Mesodermal cell (in vitro differentiated cells): ENCODE data around the gene TMEM178A.

Source experiments
- H3K27ac ChIP-seq: 2 replicates; pipeline ENCODE4 v1.7.0; 2013; ENCODE audit warnings: mild to moderate bottlenecking, low read depth, low read length, moderate library complexity; ENCODE audit not compliant: severe bottlenecking
- H3K36me3 ChIP-seq: 2 replicates; pipeline ENCODE4 v1.7.1; 2013; ENCODE audit warnings: mild to moderate bottlenecking, low read length, moderate library complexity; ENCODE audit not compliant: control insufficient read depth, insufficient read depth
- H3K4me1 ChIP-seq: one replicate; pipeline ENCODE4 v1.7.1; 2013; ENCODE audit warnings: mild to moderate bottlenecking, low read length; ENCODE audit not compliant: insufficient read depth, control insufficient read depth, poor library complexity, severe bottlenecking
- H3K4me3 ChIP-seq: 2 replicates; pipeline ENCODE4 v1.7.0; 2013; ENCODE audit warnings: low read length, control low read depth, mild to moderate bottlenecking; ENCODE audit not compliant: insufficient read depth, poor library complexity, severe bottlenecking; ENCODE audit errors: extremely low read depth
- H3K9me3 ChIP-seq: 2 replicates; pipeline ENCODE4 v1.7.1; 2013; ENCODE audit warnings: mild to moderate bottlenecking, low read length, moderate library complexity; ENCODE audit not compliant: control insufficient read depth
- WGBS, 2 experiments: methylation state at CpG; one replicate each; pipeline ENCODE4 v1.1.5; 2013; ENCODE audit warnings: missing lambda C conversion rate in 2 of 2; ENCODE audit not compliant: insufficient coverage in 2 of 2; 5-methylcytosine and 5-hydroxymethylcytosine counted together

The TMEM178A gene

DNA sequence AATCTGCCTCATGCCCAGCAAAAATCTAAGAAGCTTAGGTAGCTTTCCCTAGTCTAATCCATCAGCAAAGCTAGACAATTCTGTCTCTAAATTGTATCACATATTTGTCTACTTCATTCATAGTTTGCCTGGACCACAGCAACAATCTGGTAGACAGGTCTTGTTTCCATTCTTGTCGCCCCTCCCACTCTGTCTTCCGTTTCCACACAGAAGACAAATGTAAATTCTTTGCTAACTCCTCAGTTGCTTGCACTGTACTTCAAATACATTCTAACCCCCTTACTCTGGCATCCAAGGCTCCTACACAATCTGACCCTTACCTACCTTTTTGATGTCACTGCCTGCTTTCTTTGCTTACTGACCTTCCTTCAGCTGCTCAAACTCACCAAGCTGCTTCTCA, 73.2 kb downstream of the TMEM178A start:
- 87 to 90% methylated on average over 2 of the region's 2 CpGs for WGBS, 2 experiments
- peaks cover 32% of the 10 kb centered on the region for H3K36me3 ChIP-seq
- no peak overlapping the region for H3K27ac ChIP-seq
- no peak overlapping the region for H3K4me3 ChIP-seq
- peaks cover 22% of the 10 kb centered on the region for H3K4me1 ChIP-seq
- H3K9me3 ChIP-seq = no peaks in the 10 kb centered on the region

DNA sequence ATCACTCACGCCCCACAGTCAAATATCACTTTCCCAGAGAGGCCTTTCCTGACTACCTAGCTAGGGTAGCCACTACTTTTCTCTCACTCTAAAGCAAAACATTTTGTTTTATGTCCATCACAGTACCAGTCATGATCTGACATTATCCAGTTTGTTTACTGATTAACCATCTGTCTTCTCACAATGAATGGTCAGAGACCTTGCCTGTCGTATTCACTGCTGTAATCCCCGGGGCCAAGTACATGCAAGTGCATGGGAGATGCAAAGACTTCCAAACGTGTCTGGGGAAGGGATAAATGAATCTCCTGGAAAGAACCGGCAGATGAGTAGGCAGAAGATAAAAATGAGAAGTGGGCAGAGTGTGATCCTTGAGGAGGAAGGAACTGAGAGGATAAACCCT, 73.7 kb downstream of the TMEM178A start:
- Histone ChIP-seq H3K9me3 (no peaks in the 10 kb centered on the region), H3K27ac (no peak overlapping the region), H3K4me1 (peaks cover 22% of the 10 kb centered on the region), H3K36me3 (peaks cover 27% of the 10 kb centered on the region), H3K4me3 (no peak overlapping the region)
- WGBS, 2 experiments = 87 to 94% methylated on average over 5 of the region's 5 CpGs

DNA sequence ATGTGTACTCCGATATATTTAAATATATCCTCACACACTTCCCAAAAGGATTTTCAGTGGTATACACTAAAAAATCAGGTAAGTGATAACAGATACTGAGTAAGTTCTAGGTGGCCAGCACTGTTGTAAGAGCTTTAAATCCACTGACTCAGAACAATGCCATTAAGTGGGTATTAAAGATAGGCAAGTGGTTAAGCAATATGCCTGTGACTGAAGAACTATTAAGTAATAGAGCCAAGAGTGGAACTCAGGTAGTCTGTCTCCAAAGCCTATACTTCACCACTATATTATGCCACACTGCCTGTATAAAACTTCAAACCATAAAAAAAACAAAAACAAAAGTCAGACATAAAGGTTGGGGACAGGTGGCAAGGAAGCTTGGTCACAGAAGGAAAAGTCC, 76.2 kb downstream of the TMEM178A start:
- Histone ChIP-seq H3K4me1 (peaks cover 19% of the 10 kb centered on the region), H3K27ac (no peak overlapping the region), H3K4me3 (no peak overlapping the region), H3K9me3 (no peaks in the 10 kb centered on the region), H3K36me3 (peaks cover 13% of the 10 kb centered on the region)
- WGBS, 2 experiments = no CpG with 5 or more reads among the region's 1 CpG

DNA sequence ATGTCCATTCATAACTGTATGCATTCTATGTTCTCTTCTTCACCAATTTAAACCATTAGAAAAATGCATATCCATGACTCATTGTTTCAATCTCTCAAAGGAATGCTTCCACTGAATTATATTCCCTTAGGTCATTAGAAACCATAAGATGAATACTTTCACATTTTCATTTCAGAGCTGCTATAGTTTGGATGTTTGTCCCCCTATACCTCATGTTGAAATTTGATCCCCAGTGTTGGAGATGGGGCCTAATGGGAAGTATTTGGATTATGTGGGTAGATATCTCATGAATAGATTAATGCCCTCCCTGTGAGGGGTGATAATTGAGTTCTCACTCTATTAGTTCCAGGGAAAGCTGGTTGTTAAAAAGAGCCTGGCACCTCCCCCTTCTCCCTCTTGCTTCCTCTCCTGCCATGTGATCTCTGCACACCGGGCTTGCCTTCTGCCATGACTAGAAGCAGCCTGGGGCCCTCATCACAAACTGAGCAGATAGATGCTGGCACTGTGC, 77.6 kb downstream of the TMEM178A start:
- Histone ChIP-seq H3K27ac (no peak overlapping the region), H3K36me3 (peaks cover 16% of the 10 kb centered on the region), H3K9me3 (no peaks in the 10 kb centered on the region), H3K4me3 (no peak overlapping the region), H3K4me1 (peaks cover 6% of the 10 kb centered on the region)
- WGBS, 2 experiments = 27% methylated on average over 1 of the region's 1 CpG; no CpG with 5 or more reads in 1 of the 2 experiments

DNA sequence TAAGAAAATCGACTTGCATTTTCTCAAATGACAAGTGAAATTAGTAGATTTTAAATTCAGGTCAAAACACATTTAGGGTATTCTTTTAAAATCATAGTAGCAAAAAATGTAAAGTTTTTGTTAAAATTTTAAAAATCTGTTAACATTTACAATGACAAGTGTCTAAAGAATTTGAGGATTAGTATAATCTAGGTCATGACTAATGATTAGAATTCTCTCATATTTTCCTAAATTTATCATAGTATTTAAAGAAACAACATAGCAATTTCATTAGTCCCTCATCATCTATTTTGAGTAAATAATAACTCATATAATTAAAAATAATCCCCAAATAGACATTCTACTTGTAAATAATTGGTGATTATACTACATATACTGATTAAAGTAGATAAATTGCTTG, 89.7 kb downstream of the TMEM178A start:
- no peaks in the 10 kb centered on the region for H3K4me1 ChIP-seq
- H3K36me3 ChIP-seq = peaks cover 70% of the 10 kb centered on the region
- H3K27ac ChIP-seq = no peak overlapping the region
- H3K4me3 ChIP-seq = no peak overlapping the region
- no peaks in the 10 kb centered on the region for H3K9me3 ChIP-seq
- no CpG with 5 or more reads among the region's 1 CpG for WGBS, 2 experiments

DNA sequence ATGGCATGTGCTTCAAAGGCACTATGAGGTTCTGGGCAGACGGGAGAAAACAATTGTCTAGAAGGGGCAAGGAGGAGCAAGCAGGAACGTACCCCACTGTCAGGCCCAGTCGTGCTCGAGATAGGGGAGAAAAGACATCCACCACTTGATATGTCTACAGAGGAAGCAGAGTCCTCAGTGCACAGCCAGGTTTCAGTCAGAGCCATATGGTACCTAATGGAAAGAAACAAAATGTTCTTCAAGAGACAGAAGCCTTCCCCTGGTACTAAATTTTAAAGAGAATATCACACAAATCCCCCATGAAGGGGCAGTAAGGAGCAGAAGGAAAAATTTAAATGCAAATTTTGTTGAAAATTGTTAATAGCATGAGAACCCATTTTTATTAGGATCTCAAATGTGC, 91.4 kb downstream of the TMEM178A start:
- no peak overlapping the region for H3K4me3 ChIP-seq
- no peak overlapping the region for H3K27ac ChIP-seq
- H3K4me1 ChIP-seq = no peaks in the 10 kb centered on the region
- H3K36me3 ChIP-seq = peaks cover 56% of the 10 kb centered on the region
- H3K9me3 ChIP-seq = no peaks in the 10 kb centered on the region
- 94% methylated on average over 4 of the region's 4 CpGs; no CpG with 5 or more reads in 1 of the 2 experiments for WGBS, 2 experiments

DNA sequence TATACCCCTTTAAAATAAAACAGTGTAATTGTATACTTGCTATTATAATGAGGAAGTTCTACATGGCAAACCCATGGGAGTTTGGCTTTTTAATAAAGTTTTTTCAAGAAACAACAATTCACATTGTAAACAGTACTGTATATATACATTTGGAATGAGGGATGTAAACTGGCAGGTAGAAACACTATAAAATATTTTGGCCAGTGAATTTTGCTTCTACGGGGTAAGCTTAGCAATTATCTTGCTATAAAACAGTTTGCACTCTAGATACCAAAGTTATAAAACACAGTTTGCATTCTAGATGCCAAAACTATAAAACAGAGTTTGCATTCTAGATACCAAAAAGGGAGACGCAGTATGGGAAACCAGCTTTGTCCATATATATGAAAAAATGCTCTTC, 96.7 kb downstream of the TMEM178A start:
- Histone ChIP-seq H3K27ac (no peak overlapping the region), H3K4me3 (no peak overlapping the region), H3K36me3 (peaks cover 33% of the 10 kb centered on the region), H3K4me1 (no peaks in the 10 kb centered on the region), H3K9me3 (no peaks in the 10 kb centered on the region)
- WGBS, 2 experiments = no CpG with 5 or more reads among the region's 2 CpGs
